Activated CD8-positive, alpha-beta memory T cell treated with anti-CD3 and anti-CD28 coated beads, Interleukin-2, amount 50 U/mL, for 48 hours (primary cell): ENCODE results near the gene TAMALIN.

ENCODE experiments used
- DNase-seq: peaks from one replicate; pipeline ENCODE4 v3.0.0-alpha.2; 2020

Gene TAMALIN

GRCh38 chr12:52014567-52015530, 8.1 kb downstream of the TAMALIN start:
- no peak for DNase-seq

GRCh38 chr12:52015532-52016041, 8.8 kb downstream of the TAMALIN start:
- DNase-seq = no peak

GRCh38 chr12:52018433-52019112, 11.8 kb downstream of the TAMALIN start:
- DNase-seq = no peak

GRCh38 chr12:52019113-52019770, 12.5 kb downstream of the TAMALIN start:
- no peak for DNase-seq

- DNase-seq = peak; percentile 77
These were observed 14.0 kb downstream of the TAMALIN start for GRCh38 chr12:52020539-52021336.

GRCh38 chr12:52022841-52023181, 16.1 kb downstream of the TAMALIN start:
- no peak for DNase-seq

- peak; percentile 98 for DNase-seq
These were observed 16.6 kb downstream of the TAMALIN start for GRCh38 chr12:52023182-52023975.

GRCh38 chr12:52023976-52024688, 17.4 kb downstream of the TAMALIN start:
- DNase-seq = no peak

- peak; percentile 80 for DNase-seq
These were observed 18.1 kb downstream of the TAMALIN start for GRCh38 chr12:52024845-52025230.

GRCh38 chr12:52026263-52026662, 19.5 kb downstream of the TAMALIN start:
- DNase-seq = no peak

- no peak for DNase-seq
These were observed 20.5 kb downstream of the TAMALIN start for GRCh38 chr12:52027085-52027843.

- no peak for DNase-seq
These were observed 22.9 kb downstream of the TAMALIN start for GRCh38 chr12:52029685-52030084.

GRCh38 chr12:52032446-52032803, 25.7 kb downstream of the TAMALIN start:
- no peak for DNase-seq

- DNase-seq = peak; percentile 94
These were observed 26.2 kb downstream of the TAMALIN start for GRCh38 chr12:52032804-52033445.

- peak; percentile 60 for DNase-seq
These were observed 26.8 kb downstream of the TAMALIN start for GRCh38 chr12:52033446-52034140.

- no peak for DNase-seq
These were observed 28.4 kb downstream of the TAMALIN start for GRCh38 chr12:52035190-52035589.

- no peak for DNase-seq
These were observed 29.2 kb downstream of the TAMALIN start for GRCh38 chr12:52035926-52036325.

GRCh38 chr12:52036587-52037171, 29.9 kb downstream of the TAMALIN start:
- DNase-seq = peak; percentile 89
